ENCODE data around the gene BLOC1S3. TPM values are rescaled to one million over a fixed set of nuclear protein-coding genes. Genes with fewer than 3 reads are reported as not detected.

Gene BLOC1S3
- polyA plus RNA-seq, 2 of the 4 experiments (the other 2 are of a cell fraction) = 7.5 to 12.2 TPM

DNA sequence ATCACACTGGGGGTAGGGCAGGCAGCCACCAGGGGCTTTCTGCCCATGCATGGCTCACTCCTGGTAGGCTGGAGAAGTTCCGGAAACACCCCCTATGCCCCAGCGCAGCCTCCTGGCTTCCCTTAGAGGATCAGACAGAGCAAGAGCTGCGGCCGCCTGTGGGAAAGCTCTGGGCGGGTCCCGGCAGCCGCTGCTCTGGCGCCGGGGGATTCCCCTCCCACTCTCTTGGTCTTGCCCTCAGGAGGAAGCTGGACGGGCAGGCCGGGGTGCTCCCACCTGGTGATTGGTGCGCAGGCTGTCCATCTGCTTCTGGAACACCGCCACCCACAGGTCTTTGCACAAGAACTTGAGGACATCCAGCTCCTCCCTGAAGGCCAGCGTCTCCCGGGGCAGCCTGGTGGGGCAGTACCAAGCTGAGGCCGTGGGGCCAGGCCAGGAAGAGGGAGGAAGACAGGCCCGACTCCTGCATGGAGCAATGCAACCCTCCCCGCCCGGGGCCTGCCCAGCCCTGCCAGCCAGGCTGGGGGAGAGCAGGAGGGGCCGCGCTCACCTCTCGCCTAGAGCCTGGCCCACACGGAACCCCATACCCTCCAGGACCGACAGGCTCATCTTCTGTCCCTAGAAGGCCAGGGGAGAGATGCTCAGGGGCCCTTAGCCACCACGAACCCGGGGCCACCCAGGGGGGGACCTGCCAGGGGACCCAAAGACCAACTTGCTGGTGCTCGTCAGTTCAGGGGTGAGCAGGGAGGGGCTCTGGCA lies 13.8 kb upstream of the BLOC1S3 start:
- FAIRE-seq (no peak), ATAC-seq (peak; percentile 20 to 68), DNase-seq (ENCODE audit: low read depth in 1 of 2, low spot score in 1 of 2) (peak in 1 of 2 experiments; percentile 79)
- Histone ChIP-seq H3K9me3 (no peaks in the 10 kb centered on the region), H3K27ac (peak overlapping the region in 1 of 2 experiments; percentile 13; a peak in 2 of 6 replicates), H3K4me3 (no peak overlapping the region), H3K4me1 (0 out of 3 replicates have a peak, but pooled peaks cover 4% of the 10 kb centered on the region), H3K4me2 (peak overlapping the region; percentile 24; the same call in 1 of the 3 replicates)
- 55% methylated on average over 26 of the region's 27 CpGs for WGBS (ENCODE audit: missing lambda C conversion rate)
- ChIA-PET CTCF (interaction anchor here (0.5 to 1.8 kb wide), 4 partner anchors 12 to 274 kb away, joined by 3 to 5 read pairs (median 4); no protein-coding TSS in a partner anchor), POLR2A (interaction anchor here (0.6 to 1.6 kb wide), 2 partner anchors 14 to 452 kb away, joined by 3 to 11 read pairs; partner anchors contain the start of genes BLOC1S3 and TRAPPC6A)
- TF ChIP-seq CHD2 (IDR thresholded peaks at IDR 0.05; ENCODE audit: low read length, partially characterized antibody) (no peak), CHD4 (IDR thresholded peaks at IDR 0.05; ENCODE audit: borderline replicate concordance) (no peak), JUN (IDR thresholded peaks at IDR 0.05) (no peak), RCOR1 (IDR thresholded peaks at IDR 0.05; ENCODE audit: low read depth, low read length) (no peak), SMC3 (IDR thresholded peaks at IDR 0.05) (no peak), ZC3H11A (IDR thresholded peaks at IDR 0.05) (no peak), SREBF2 (IDR thresholded peaks at IDR 0.05) (no peak), TP53 (CRISPR knock-in tag; IDR thresholded peaks at IDR 0.05) (no peak), TFCP2L1 (CRISPR knock-in tag; IDR thresholded peaks at IDR 0.05) (no peak), MAZ (IDR thresholded peaks at IDR 0.05; ENCODE audit: borderline replicate concordance, low read depth, low read length) (no peak), GATA3 (IDR thresholded peaks at IDR 0.05; ENCODE audit: borderline replicate concordance) (no peak), ZSCAN20 (CRISPR knock-in tag; IDR thresholded peaks at IDR 0.05) (no peak), RAD21 (conservative IDR thresholded peaks at IDR 0.05 in 1 of 2, IDR thresholded peaks at IDR 0.05 in 1 of 2) (no peak), EP300 (IDR thresholded peaks at IDR 0.05) (no peak)
- TF ChIP-seq, protein P1, sequence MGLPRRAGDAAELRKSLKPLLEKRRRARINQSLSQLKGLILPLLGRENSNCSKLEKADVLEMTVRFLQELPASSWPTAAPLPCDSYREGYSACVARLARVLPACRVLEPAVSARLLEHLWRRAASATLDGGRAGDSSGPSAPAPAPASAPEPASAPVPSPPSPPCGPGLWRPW (IDR thresholded peaks at IDR 0.05) = no peak
- TF ChIP-seq, protein P2, sequence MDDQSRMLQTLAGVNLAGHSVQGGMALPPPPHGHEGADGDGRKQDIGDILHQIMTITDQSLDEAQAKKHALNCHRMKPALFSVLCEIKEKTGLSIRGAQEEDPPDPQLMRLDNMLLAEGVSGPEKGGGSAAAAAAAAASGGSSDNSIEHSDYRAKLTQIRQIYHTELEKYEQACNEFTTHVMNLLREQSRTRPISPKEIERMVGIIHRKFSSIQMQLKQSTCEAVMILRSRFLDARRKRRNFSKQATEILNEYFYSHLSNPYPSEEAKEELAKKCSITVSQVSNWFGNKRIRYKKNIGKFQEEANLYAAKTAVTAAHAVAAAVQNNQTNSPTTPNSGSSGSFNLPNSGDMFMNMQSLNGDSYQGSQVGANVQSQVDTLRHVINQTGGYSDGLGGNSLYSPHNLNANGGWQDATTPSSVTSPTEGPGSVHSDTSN (IDR thresholded peaks at IDR 0.05) = no peak
- TF ChIP-seq, protein P3, sequence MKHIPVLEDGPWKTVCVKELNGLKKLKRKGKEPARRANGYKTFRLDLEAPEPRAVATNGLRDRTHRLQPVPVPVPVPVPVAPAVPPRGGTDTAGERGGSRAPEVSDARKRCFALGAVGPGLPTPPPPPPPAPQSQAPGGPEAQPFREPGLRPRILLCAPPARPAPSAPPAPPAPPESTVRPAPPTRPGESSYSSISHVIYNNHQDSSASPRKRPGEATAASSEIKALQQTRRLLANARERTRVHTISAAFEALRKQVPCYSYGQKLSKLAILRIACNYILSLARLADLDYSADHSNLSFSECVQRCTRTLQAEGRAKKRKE (CRISPR knock-in tag; IDR thresholded peaks at IDR 0.05; ENCODE audit: low read depth) = no peak

DNA sequence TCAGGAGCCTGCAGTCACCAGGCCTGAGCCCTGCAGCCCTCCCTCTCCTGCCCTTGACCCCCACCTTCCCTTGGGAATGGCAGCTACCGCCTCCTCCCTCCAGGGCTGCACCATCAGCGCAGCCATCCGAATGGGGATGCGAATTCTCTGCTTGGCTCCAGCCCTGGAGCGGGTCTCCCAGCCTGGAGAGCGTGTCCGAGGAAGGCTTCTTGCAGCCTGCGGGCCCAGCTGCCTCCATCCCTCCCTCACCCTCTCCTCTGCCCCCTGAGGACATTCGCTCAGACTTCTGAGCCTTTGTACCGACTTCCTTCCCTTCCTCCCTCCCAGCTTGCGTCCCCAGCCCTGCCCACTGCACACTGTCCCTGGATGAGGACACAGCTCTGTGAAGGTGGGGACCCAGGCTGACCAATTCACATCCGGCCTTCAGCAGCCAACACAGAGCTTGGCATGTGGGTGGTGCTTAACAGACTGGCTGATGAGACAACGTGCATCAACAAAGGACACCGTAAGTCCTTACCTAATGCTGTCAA lies 11.8 kb upstream of the BLOC1S3 start:
- H3K4me2 ChIP-seq = no peak overlapping the region
- H3K27ac ChIP-seq = no peak overlapping the region
- CTCF ChIA-PET = interaction anchor here (0.9 to 3.1 kb wide), 6 partner anchors 8 to 75 kb away, joined by 3 to 18 read pairs (median 3); partner anchors contain the start of genes BLOC1S3 and TRAPPC6A
- ATAC-seq = no peak
- no peak for FAIRE-seq
- H3K4me1 ChIP-seq = 0 out of 3 replicates have a peak, but pooled peaks cover 4% of the 10 kb centered on the region
- no peak for TF ChIP-seq RFX5 (IDR thresholded peaks at IDR 0.05)
- TF ChIP-seq HOXB5 (CRISPR knock-in tag; IDR thresholded peaks at IDR 0.05) = no peak
- TF ChIP-seq ZSCAN20 (CRISPR knock-in tag; IDR thresholded peaks at IDR 0.05) = no peak
- TF ChIP-seq EHF (CRISPR knock-in tag; IDR thresholded peaks at IDR 0.05) = no peak
- no peak for TF ChIP-seq ZC3H11A (IDR thresholded peaks at IDR 0.05)
- TF ChIP-seq ZNF302 (CRISPR knock-in tag; IDR thresholded peaks at IDR 0.05) = no peak
- TF ChIP-seq NPAS2 (CRISPR knock-in tag; IDR thresholded peaks at IDR 0.05; ENCODE audit: borderline replicate concordance) = no peak
- no peak for TF ChIP-seq RNF2 (IDR thresholded peaks at IDR 0.05; ENCODE audit: borderline replicate concordance, low read depth)
- TF ChIP-seq NFE2L2 (conservative IDR thresholded peaks at IDR 0.05; ENCODE audit: low read length) = no peak
- TF ChIP-seq, protein P4, sequence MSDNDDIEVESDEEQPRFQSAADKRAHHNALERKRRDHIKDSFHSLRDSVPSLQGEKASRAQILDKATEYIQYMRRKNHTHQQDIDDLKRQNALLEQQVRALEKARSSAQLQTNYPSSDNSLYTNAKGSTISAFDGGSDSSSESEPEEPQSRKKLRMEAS (IDR thresholded peaks at IDR 0.05) = no peak
- 83% methylated on average over 14 of the region's 14 CpGs for WGBS (ENCODE audit: missing lambda C conversion rate)
- DNase-seq (ENCODE audit: low read depth in 1 of 2, low spot score in 1 of 2) = no peak
- no peak overlapping the region for H3K4me3 ChIP-seq
- H3K9me3 ChIP-seq = no peaks in the 10 kb centered on the region
- POLR2A ChIA-PET = interaction anchor here (0.6 to 2.2 kb wide), 3 partner anchors 10 to 86 kb away, joined by 4 to 9 read pairs (median 5); partner anchors contain the start of genes BLOC1S3 and TRAPPC6A

Measured in A549 (cell line).